Neural cell (in vitro differentiated cells): ENCODE results near the gene CELSR1. TPM values are rescaled to one million over a fixed set of nuclear protein-coding genes. Genes with fewer than 3 reads are reported as not detected.

ENCODE experiments used
- H2AFZ ChIP-seq: fragments of 200-600, 300-800 bp; sonication (generic), shearing (Covaris generic); 2 replicates; pipeline ENCODE4 v1.6.0; 2014; ENCODE audit warnings: low read depth, mild to moderate bottlenecking, antibody characterized with exemption, low read length, moderate library complexity
- H3F3A ChIP-seq: fragments of 200-600 bp; shearing (Covaris generic); 2 replicates; pipeline ENCODE4 v1.6.1; 2016; ENCODE audit warnings: mild to moderate bottlenecking, moderate library complexity, mixed read lengths, antibody characterized with exemption, low read length; ENCODE audit not compliant: insufficient read depth, poor library complexity, severe bottlenecking
- H3K27ac ChIP-seq: fragments of 200-600, 300-800 bp; sonication (generic), shearing (Covaris generic); 2 replicates; pipeline ENCODE4 v1.5.1; 2014; ENCODE audit warnings: mild to moderate bottlenecking, low read length, moderate library complexity
- H3K27me3 ChIP-seq: fragments of 300-800, 200-600 bp; sonication (generic), shearing (Covaris generic); 2 replicates; pipeline ENCODE4 v1.6.0; 2014; ENCODE audit warnings: mild to moderate bottlenecking, low read depth, low read length, moderate library complexity; ENCODE audit not compliant: insufficient read depth
- H3K36me3 ChIP-seq: fragments of 300-800, 200-600 bp; sonication (generic), shearing (Covaris generic); 2 replicates; pipeline ENCODE4 v1.5.1; 2014; ENCODE audit warnings: mild to moderate bottlenecking, antibody characterized with exemption, low read length, moderate library complexity; ENCODE audit not compliant: insufficient read depth
- H3K4me2 ChIP-seq: fragments of 300-800, 200-600 bp; sonication (generic), shearing (Covaris generic); 2 replicates; pipeline ENCODE4 v1.6.0; 2014; ENCODE audit warnings: mild to moderate bottlenecking, low read length
- H3K4me3 ChIP-seq: fragments of 300-800, 200-600 bp; sonication (generic), shearing (Covaris generic); 2 replicates; pipeline ENCODE4 v1.5.1; 2014; ENCODE audit warnings: mild to moderate bottlenecking, low read length, moderate library complexity
- H3K79me2 ChIP-seq: fragments of 200-600 bp; shearing (Covaris generic); replicated peaks from 2 replicates; pipeline ENCODE4 v1.6.0; 2014; ENCODE audit warnings: mild to moderate bottlenecking, low read length, moderate library complexity; ENCODE audit not compliant: insufficient read depth
- H3K9ac ChIP-seq: fragments of 300-800, 200-600 bp; sonication (generic), shearing (Covaris generic); 2 replicates; pipeline ENCODE4 v1.6.1; 2016; ENCODE audit warnings: mild to moderate bottlenecking, low read length, mixed read lengths
- H3K9me2 ChIP-seq: fragments of 200-600 bp; shearing (Covaris generic); 2 replicates; pipeline ENCODE4 v1.6.1; 2016; ENCODE audit warnings: mild to moderate bottlenecking, low read length, mixed read lengths; ENCODE audit not compliant: insufficient read depth
- H3K9me3 ChIP-seq: fragments of 200-600, 300-800 bp; sonication (generic), shearing (Covaris generic); 2 replicates; pipeline ENCODE4 v1.6.1; 2016; ENCODE audit warnings: mild to moderate bottlenecking, mixed run types, low read length, moderate library complexity, mixed read lengths
- H4K20me1 ChIP-seq: fragments of 200-600 bp; shearing (Covaris generic); 2 replicates; pipeline ENCODE4 v1.6.1; 2016; ENCODE audit warnings: mild to moderate bottlenecking, mixed run types; ENCODE audit not compliant: insufficient read depth
- CTCF ChIP-seq: fragments of 450-650 bp; IDR thresholded peaks from 2 replicates; pipeline ENCODE4 v1.5.1; 2014; ENCODE audit warnings: antibody characterized with exemption, mild to moderate bottlenecking, moderate library complexity; ENCODE audit not compliant: poor library complexity, severe bottlenecking
- EP300 ChIP-seq: fragments of 450-650 bp; conservative IDR thresholded peaks from 2 replicates; pipeline ENCODE4 v1.6.1; 2014; ENCODE audit warnings: antibody characterized with exemption, mild to moderate bottlenecking, moderate library complexity; ENCODE audit not compliant: poor library complexity, severe bottlenecking
- EZH2 ChIP-seq: fragments of 200-600, 300-800 bp; shearing (Covaris generic), sonication (generic); IDR thresholded peaks from 2 replicates; pipeline ENCODE4 v1.6.1; 2014; ENCODE audit warnings: antibody characterized with exemption, low read length, borderline replicate concordance, mild to moderate bottlenecking; ENCODE audit not compliant: insufficient read depth, poor library complexity, severe bottlenecking
- MXI1 ChIP-seq: fragments of 450-650 bp; conservative IDR thresholded peaks from 2 replicates; pipeline ENCODE4 v1.6.1; 2014; ENCODE audit warnings: antibody characterized with exemption, mild to moderate bottlenecking; ENCODE audit not compliant: poor library complexity, severe bottlenecking
- POLR2AphosphoS5 ChIP-seq: IDR thresholded peaks from 2 replicates; pipeline ENCODE4 v1.6.1; 2012
- RAD21 ChIP-seq: fragments of 450-650 bp; conservative IDR thresholded peaks from 2 replicates; pipeline ENCODE4 v1.6.1; 2014; ENCODE audit warnings: antibody characterized with exemption, mild to moderate bottlenecking, moderate library complexity
- SMC3 ChIP-seq: fragments of 450-650 bp; conservative IDR thresholded peaks from 2 replicates; pipeline ENCODE4 v1.6.1; 2014; ENCODE audit warnings: antibody characterized with exemption, mild to moderate bottlenecking, moderate library complexity; ENCODE audit not compliant: poor library complexity
- TAF1 ChIP-seq: IDR thresholded peaks from 2 replicates; pipeline ENCODE4 v1.6.1; 2012; ENCODE audit warnings: low read depth
- polyA plus RNA-seq: library from polyadenylated mRNA; depleted of rRNA; stranded (reverse); fragments of >200 nt; gene quantifications from 2 replicates; pipeline ENCODE4 v1.2.3, GENCODE V29; 2014
- TF ChIP-seq, protein P1 (sequence below): IDR thresholded peaks from 2 replicates; pipeline ENCODE4 v1.6.1; 2012; ENCODE audit warnings: borderline replicate concordance

The CELSR1 gene
- polyA plus RNA-seq, 1 donor from 2014 or later: 0.14 TPM

DNA sequence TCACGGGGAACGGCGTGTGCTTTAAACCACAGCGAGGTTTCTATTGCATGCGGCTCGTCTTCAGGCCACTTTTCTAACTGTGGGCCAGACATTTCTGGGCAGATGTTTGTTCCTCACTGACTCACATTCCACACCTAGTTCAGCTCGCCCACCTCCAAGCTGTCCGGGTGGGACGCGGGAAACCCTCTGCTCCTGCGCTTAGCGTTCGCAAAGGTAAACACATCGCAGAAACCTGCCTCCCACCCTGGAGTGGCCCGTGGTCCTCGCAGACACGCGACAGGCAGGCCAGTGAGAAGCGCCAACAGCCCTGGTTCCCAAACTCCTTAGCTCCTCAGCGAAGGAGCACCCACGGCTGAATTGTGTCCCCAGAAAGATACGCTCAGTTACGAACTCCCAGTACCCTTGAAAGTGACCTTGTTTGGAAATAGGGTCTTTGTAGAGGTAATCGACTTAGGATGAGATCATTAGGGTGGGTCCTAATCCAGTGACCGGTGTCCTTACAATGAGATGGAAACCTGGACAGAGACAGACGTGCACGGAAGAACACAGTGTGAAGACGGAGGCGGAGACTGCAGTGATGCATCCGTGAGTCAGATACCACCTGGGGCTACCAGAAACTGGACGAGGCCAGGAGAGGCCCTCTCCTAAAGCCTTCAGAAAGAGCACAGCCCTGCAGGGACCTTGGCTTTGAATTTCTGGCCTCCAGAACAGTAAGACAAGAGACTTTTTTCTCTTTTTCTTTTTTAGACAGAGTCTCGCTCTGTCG is 82.7 kb downstream of the CELSR1 start:
- Histone ChIP-seq H3K36me3 (no peaks in the 10 kb centered on the region), H4K20me1 (no peaks in the 10 kb centered on the region), H3K9me3 (no peaks in the 10 kb centered on the region), H3K4me3 (no peak overlapping the region), H2AFZ (no peak overlapping the region), H3K4me2 (no peak overlapping the region), H3K79me2 (no peaks in the 10 kb centered on the region), H3K9ac (no peak overlapping the region), H3K27ac (no peak overlapping the region), H3F3A (no peaks in the 10 kb centered on the region), H3K9me2 (no peaks in the 10 kb centered on the region), H3K27me3 (no peaks in the 10 kb centered on the region)
- no peak for TF ChIP-seq POLR2AphosphoS5
- no peak for TF ChIP-seq EP300
- TF ChIP-seq SMC3: no peak
- TF ChIP-seq, protein P1, sequence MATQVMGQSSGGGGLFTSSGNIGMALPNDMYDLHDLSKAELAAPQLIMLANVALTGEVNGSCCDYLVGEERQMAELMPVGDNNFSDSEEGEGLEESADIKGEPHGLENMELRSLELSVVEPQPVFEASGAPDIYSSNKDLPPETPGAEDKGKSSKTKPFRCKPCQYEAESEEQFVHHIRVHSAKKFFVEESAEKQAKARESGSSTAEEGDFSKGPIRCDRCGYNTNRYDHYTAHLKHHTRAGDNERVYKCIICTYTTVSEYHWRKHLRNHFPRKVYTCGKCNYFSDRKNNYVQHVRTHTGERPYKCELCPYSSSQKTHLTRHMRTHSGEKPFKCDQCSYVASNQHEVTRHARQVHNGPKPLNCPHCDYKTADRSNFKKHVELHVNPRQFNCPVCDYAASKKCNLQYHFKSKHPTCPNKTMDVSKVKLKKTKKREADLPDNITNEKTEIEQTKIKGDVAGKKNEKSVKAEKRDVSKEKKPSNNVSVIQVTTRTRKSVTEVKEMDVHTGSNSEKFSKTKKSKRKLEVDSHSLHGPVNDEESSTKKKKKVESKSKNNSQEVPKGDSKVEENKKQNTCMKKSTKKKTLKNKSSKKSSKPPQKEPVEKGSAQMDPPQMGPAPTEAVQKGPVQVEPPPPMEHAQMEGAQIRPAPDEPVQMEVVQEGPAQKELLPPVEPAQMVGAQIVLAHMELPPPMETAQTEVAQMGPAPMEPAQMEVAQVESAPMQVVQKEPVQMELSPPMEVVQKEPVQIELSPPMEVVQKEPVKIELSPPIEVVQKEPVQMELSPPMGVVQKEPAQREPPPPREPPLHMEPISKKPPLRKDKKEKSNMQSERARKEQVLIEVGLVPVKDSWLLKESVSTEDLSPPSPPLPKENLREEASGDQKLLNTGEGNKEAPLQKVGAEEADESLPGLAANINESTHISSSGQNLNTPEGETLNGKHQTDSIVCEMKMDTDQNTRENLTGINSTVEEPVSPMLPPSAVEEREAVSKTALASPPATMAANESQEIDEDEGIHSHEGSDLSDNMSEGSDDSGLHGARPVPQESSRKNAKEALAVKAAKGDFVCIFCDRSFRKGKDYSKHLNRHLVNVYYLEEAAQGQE: no peak
- TF ChIP-seq CTCF: no peak
- TF ChIP-seq EZH2: no peak
- TF ChIP-seq MXI1: no peak
- no peak for TF ChIP-seq RAD21
- TF ChIP-seq TAF1: no peak

- H3K4me2 ChIP-seq: no peak overlapping the region
- no peaks in the 10 kb centered on the region for H3K36me3 ChIP-seq
- H3K9me3 ChIP-seq: no peaks in the 10 kb centered on the region
Measured at GRCh38 chr22:46453829-46454503, 83.5 kb downstream of the CELSR1 start.

More at GRCh38 chr22:46453829-46454503, 83.5 kb downstream of the CELSR1 start:
- no peaks in the 10 kb centered on the region for H3K9me2 ChIP-seq
- H2AFZ ChIP-seq: no peak overlapping the region
- H3K27ac ChIP-seq: no peak overlapping the region
- H3K27me3 ChIP-seq: no peaks in the 10 kb centered on the region
- H3F3A ChIP-seq: no peaks in the 10 kb centered on the region
- no peaks in the 10 kb centered on the region for H3K79me2 ChIP-seq
- no peak overlapping the region for H3K4me3 ChIP-seq
- no peaks in the 10 kb centered on the region for H4K20me1 ChIP-seq
- TF ChIP-seq TAF1: no peak
- no peak for TF ChIP-seq SMC3
- TF ChIP-seq, protein P1: no peak
- no peak for TF ChIP-seq POLR2AphosphoS5
- no peak for TF ChIP-seq MXI1
- no peak overlapping the region for H3K9ac ChIP-seq
